Activated CD8-positive, alpha-beta memory T cell treated with anti-CD3 and anti-CD28 coated beads, Interleukin-2, amount 50 U/mL, for 4 hours (primary cell): ENCODE data around the gene CFAP45.

ENCODE experiments used
- DNase-seq: peaks from one replicate; pipeline ENCODE4 v3.0.0-alpha.2; 2020

The CFAP45 gene

DNA sequence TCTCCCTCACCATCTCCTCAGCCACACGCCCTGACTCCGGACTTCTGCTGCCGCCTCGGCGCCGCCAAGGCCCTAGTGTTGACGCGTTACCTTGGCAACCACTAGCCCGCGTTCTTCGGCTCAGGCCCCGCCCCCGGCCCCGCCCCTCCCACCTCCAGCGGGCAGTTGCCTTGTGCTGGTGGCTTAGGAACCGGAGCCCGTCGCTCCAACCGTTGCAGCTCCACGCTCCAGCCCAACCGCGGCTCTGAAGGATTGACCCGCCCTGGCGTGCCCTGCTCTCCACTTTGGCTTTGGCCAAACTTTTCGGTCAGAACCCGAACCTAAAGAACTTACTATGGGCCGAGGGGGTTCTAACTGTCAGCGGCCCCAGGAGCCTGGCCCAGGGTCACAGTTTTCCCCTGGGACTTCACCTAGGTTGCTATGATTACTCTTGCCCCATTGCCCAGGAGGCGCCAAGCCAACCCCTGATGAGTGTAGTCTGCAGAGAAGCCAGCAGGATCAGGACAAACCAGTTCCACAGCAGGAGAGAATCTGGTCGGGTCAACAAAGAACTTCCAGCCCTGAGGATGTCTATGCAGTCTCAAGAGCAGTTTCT is at the start of gene CFAP45:
CFAP45 (minus strand) TSS at position 80 of the 595 bp plus-strand sequence; CDS start at position 13, 67 bp downstream.
- no peak for DNase-seq

DNA sequence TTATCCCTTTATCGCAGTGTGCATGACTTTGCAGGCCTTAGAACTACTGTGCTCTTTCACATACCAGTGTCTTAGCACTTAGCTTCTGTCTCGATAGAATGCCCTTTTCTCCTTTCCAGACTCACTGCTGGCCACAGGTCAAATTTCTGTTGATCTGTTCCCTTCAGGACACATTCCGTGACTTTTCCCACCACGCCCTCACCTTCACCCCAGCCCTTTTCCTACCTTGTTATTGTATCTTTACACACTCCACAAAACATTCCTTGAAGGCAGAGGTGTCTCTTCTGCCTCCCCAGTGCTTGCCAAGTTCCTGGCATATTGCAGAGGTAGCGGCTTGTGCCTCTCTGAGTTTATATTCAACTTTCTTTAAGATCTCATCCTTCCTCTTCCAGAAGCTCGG is 49.2 kb upstream of the CFAP45 start:
- no peak for DNase-seq

- no peak for DNase-seq
Measured at GRCh38 chr1:159947942-159948341, 48.0 kb upstream of the CFAP45 start.

DNA sequence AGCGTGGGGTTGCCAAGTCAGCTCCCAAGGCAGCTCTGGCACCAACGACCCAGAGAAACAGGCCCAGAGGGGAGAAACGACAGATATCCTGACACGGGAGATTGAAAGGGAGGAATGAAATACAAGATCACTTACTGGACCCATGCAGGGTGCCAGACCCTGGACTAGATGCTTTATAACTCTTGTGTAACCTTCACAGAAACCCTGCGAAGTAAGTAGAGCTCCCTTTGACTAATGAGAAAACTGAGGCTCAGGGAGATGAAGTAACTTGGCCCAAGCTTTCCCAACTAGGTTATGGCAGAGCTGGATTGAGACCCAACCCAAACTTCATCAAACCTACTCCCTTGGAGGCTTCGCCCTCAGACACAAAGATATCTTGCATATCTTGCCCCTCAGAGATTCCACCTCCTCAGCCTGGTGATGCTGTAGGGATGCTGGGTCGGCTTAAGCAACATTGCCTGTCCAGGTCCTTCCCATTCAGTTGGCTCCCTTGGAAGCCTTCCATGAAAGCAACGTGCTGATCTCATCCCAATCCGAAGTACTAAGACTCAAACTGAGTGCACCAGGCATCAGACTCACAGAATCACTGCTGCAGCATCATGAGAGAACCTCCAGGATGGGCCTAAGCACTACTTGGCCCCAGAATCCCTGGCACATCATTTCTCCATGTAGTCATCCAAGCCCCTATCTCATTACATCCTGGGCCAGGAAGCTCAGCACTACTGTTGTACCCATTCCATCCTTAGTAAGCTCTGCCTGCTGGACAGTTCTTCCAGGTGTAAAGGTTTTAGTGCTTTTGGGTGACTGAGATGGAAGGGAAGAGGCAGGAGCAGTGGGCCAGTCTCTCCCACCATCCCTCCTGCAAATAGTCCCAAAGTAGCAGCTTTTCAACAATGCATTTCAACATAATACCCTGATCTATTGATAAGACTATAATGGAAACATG is 46.5 kb upstream of the CFAP45 start:
- no peak for DNase-seq

DNA sequence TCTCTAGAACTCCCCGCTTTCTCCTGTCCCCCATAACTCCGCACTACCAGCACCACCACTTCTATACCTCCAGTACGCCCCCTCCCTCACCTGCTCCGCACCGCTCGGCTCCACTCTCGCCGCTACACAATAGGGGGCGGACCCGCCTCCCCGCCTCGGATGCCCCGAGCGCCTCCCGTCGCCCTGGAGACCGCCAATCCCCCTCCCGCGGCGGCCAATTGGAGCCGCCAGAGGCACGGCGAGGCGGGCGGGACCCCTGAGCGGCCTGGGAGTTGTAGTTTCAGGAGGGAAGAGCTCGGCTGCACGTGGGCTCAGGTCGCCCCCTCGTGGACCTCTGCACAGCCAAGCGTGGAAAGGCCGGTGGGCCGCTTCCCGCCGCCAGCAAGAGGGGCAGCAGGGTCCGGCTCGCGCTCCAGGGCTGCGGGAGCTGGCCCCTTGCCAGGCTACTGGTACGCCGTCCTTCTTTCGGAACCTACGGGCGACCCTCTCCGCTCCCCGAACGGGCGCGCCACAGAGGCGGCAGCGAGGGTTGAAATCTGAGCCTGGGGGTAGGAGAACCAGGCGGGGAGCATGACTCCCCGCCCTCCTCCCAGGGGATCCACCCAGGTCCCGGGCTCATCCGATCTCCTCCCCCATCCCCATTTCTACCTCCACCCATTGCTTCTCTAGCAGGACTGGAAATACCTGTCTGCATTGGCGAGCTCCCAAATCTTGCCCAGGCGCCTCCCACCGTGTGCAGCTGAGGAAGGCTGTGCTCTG is 45.7 kb upstream of the CFAP45 start, which contains the start of gene IGSF9:
IGSF9 (minus strand) TSS at position 131 of the 759 bp plus-strand sequence. CDS start 2,159 bp downstream, outside the sequence.
- peak; percentile 91 for DNase-seq

DNA sequence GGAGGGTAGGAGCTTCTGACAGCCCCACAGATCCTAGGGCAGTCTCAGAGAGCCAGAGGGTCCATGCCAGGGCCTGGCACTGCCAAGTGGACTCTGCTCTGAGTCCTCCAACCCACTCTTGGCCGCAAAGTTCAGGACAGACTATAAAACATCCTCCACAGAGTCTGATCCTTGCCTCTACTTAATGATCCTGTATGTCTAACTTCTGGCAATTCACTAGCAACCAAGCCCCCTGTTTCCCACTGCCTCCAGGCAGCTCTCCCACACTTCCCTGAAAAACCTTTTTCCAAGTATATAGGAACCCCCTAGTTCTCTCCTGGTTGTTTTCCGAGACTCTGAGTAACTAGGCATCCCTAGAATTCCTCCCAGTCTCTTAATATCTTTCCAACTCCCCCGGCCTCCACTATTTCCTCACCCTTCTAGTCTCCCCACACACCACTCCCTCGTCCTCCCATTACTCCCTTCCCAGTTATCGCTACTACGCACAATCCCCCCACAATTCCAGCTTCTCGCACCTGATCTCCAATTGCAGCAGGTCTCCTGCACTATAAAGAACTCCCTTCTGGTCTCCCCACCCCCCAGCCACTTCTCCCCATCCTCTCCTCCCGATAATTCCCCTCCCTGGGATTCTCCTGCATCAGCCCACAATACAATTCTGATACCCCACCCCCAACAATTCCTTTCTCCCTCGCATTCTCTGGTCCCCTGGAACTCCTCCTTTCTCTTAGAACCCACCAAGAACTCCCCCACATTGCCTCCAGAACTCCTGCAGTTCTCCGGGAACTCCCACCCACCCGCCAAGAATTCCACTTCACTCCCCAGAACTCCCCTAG is 44.9 kb upstream of the CFAP45 start:
- no peak for DNase-seq

DNA sequence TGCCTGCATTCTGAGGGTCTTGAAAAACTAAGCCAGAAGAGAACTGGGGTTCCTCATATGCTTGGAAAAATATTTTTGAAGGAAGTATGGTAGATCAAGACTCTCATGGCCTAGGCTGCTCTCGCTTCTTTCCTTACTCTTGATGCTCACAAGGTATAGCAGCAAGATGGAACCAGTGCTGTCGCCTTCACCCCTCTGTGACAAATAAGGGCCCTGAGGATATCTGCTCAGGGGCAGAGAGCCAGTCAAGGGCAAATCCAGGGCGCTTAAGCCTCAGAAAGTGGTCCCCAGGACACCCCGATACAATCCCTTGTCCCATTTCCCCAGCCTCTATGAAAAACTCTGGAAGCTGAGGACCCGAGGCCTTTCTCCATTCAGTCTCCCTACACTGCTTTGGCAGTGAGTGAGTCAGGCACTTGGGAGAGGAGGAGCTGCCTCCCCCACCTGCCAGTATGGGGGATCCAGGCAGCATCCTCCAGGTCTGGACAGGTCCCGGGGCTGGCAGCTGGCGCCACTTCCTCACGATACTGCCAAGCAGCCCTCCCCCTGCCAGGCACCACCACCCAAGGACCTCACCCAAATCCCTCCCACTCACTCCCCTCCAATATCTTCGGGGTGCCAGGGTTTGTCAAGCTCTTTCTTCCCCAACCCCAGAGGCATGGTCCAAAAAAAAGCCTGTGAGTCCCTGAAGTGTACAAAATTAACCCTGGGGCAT is 44.1 kb upstream of the CFAP45 start:
- DNase-seq, result no peak

DNA sequence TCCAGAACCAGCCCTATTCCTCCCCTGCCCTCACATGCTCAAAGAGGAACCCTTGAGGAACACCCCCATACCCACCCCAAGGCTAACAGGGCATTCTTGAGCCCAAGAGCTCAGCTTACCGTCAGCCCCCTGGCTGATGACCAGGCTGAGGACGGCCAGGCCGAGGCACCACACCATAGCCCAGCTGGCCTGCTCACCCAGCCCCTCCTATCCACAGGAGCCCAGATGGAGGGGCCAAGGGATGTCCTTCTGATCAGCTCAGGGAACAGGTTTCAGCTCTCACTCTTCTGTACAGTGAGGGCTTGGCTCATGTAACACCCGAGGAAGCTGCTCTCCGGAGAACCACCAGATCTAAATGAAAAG is 43.3 kb upstream of the CFAP45 start:
- DNase-seq, result no peak

- DNase-seq, result no peak
Measured at GRCh38 chr1:159942632-159943277, 42.8 kb upstream of the CFAP45 start.

- no peak for DNase-seq
Measured at GRCh38 chr1:159941591-159942560, 41.9 kb upstream of the CFAP45 start.

- DNase-seq, result no peak
Measured at GRCh38 chr1:159941141-159941540, 41.2 kb upstream of the CFAP45 start.

GRCh38 chr1:159940006-159940620 is 40.1 kb upstream of the CFAP45 start:
- no peak for DNase-seq

- no peak for DNase-seq
Measured at GRCh38 chr1:159939678-159940002, 39.7 kb upstream of the CFAP45 start.

DNA sequence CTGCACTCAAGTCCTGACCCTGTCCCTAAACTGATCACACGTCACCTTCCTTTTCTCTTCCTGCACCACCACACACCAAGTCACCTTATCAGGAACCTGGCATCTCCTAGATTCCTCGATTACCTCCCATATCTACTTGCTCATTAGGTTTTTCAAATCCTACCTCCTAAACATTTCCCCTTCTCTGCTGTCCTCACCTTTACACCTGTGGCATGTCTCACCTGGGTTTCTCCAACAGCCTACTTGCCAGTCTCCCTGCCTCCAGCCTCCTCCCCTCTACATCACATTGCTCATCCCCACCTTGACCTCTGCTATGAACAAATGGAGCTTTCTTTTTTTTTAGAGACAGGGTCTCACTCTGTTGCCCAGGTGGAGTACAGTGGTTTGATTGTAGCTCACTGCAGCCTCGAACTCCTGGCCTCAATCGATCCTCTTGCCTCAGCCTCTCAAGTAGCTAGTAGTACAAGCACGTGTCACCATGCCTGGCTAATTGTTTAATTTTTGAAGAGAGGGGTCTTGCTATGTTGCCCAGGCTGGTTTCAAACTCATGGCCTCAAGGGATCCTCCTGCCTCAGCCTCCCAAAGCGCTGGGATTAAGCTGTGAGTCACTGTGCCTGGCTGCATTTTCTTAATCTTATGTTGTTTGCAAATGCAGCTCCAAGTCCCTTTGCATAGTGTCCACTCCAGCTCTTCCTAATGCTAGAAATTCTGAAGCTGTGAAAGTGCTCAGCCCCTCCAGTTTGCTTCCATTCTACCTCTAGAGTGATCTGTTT is 39.1 kb upstream of the CFAP45 start:
- no peak for DNase-seq

DNA sequence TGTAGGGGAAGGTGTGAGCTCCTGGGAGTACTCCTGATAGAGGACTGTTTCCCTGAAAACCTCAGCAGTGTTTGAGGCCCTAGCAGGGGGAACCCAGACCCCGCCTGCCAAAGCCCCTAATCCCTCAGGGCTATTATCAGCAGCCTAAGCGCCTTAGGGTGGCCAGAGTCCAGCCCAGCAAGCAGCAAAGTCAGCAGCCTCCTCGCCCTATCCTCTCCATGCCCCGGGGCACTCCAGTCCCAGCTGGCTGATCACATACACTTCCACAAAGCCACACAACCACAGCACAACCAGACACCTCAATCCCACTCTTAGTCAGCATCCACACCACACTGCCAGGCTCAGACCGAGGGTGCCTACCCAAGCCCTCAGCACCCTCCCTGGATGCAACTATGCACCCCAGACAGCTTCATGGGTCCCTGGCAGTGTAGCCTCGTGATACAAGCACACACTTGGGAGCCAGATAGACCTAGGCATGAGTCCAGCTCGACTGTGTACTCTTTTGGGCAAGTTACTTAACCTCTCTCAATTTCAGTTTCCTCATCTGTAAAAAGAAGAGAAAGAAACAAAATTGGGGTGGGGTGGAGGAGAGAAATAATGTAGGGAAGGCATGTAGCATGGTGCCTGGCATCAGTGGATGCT is 38.4 kb upstream of the CFAP45 start:
- no peak for DNase-seq

- no peak for DNase-seq
Measured at GRCh38 chr1:159937054-159937750, 37.2 kb upstream of the CFAP45 start.

DNA sequence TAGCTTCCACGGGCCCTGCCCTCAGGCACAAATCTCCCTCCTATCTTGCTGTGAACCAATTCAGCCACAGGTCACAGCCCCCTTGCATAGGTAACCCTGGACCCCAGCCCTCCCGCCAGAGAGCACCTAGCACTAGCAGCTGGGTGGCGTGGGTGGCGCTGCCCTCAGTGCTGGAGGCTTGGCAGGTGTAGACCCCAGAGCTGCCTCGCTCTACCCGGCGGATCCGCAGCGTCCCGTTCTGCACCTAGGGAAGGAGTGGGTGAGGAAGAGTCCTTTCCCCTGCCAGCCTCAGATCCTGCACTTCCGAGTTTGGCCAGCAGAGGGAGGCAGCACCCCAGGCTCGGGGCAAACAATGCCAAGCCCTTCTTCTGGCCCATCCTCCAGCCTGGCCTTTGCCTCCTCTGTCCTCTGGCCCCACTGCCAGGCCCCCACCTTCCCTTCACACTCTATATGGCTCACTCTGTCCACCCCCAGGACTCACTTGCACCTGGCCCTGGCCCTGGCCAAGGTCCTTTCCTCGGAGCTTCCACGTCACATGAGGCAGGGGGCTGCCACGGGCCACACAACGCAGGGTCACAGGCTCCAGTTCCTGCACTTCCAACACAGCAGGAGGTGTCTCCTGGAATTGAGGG is 36.4 kb upstream of the CFAP45 start:
- peak; percentile 86 for DNase-seq
